CD4-positive, alpha-beta T cell treated with Interleukin-2 at 100 ng/mL for 4 hours (primary cell): ENCODE data around the gene SAP30L.

ENCODE experiments used
- DNase-seq: peaks from one replicate; pipeline ENCODE4 v3.0.0-alpha.2; 2020; ENCODE audit warnings: low spot score

Gene SAP30L

GRCh38 chr5:154481584-154482381 is 36.0 kb downstream of the SAP30L start:
- no peak for DNase-seq

- no peak for DNase-seq
Measured at GRCh38 chr5:154482528-154483449, 37.0 kb downstream of the SAP30L start.

- DNase-seq: no peak
Measured at GRCh38 chr5:154483654-154484392, 38.0 kb downstream of the SAP30L start.

GRCh38 chr5:154484393-154485095 is 38.7 kb downstream of the SAP30L start:
- no peak for DNase-seq

GRCh38 chr5:154485096-154485491 is 39.3 kb downstream of the SAP30L start:
- DNase-seq: no peak

DNA sequence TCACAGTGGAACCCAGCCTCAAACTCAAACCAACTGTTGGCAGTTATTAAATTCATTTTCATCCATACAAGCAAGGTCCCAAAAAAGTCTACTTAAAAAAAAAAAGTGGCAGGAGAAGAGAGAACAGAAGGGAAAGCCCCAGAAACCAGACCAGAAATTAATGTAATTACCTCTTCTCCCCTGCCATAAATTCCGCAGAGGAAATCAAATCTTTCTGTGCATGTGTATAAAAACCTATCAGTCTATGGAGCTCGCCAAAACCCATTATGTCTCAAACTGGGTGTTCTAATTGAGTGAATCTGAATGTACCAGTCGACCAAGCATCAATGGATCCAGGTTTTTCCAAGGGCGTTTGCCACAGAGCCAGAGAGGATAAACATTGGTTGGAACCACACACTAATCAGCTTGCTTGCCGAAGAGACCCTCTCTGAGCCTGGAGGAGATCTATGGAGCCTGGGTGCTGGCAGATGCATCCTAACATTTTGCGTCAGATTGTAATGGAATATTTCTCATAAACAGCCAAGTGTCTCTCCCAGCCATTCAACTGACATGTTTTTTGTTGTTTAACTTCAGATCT is 40.1 kb downstream of the SAP30L start:
- DNase-seq: no peak

- DNase-seq: no peak
Measured at GRCh38 chr5:154486427-154486866, 40.6 kb downstream of the SAP30L start.

DNA sequence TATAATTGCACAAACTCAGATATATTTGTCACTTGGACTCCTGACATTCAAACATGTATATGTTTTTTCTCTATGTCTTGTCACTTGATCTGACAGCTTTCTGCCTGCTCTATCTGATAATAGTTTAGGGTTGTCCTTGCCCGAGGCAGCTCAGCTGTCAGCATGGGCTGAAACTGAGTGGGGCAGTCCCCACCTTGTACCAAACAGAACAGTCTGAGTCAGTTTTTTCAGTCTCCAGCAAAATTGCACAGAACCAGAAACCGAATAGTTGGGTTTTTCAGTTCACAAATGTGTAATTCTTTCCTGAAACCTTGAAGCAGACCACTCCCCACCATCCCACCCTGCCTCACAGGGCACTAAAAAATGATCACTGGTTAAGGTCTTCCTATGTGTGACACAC is 41.7 kb downstream of the SAP30L start:
- DNase-seq: no peak

- no peak for DNase-seq
Measured at GRCh38 chr5:154491941-154492340, 46.1 kb downstream of the SAP30L start.

- no peak for DNase-seq
Measured at GRCh38 chr5:154493274-154493673, 47.5 kb downstream of the SAP30L start.

DNA sequence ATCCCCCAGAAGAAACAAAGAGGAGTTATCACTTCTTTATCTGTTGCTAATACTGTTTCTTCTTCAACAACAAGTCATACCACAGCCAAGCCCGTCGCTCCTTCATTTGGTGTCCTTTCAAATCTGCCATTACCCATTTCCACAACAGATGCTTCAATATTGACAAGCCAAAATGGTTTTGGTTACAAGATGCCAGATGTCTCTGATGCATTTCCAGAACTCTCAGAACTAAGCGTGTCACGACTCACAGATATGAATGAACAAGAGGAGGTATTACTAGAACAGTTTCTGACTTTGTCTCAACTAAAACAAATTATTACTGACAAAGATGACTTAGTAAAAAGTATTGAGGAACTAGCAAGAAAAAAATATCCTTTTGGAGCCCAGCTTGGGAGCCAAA is 48.2 kb downstream of the SAP30L start:
- DNase-seq: no peak

GRCh38 chr5:154498591-154498990 is 52.8 kb downstream of the SAP30L start:
- no peak for DNase-seq

DNA sequence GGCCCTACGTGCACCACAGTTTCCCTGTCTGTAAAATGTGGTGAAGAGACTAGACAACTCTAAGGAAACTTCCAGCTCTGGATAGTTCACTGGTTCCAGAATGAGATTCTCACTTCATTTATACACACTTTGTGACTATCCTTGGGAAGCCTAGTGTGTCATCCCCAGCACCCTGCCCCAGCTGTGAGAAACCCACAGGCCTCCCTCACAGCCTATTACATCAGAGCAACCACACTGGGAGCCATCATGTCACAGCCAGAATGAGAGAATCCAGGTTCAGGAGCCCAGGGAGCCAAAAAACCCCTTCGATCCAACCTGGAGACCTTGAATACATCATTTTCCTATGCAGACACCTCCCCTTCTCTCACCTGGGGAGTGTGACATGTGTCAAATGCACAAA is 53.2 kb downstream of the SAP30L start:
- no peak for DNase-seq

GRCh38 chr5:154501566-154501965 is 55.8 kb downstream of the SAP30L start:
- no peak for DNase-seq

DNA sequence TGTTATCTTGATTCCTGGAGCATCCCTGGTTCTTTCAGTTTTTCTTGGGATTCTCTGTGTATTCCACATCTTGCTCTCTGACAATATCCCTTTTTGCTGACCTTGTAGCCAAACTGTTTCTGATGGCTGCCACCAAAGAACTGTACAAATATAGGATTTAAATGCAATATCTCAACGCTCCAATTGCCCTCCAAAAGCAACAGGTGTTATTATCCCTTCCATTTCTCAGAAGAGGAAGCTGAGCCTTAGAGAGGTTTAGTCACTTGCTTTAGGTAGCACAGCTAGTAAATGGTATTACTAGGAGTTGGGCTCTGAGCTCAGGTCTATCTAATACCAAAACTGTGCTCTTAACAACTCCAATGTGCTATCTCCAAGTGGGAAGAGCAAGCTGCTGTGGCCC is 56.4 kb downstream of the SAP30L start:
- no peak for DNase-seq

- no peak for DNase-seq
Measured at GRCh38 chr5:154503698-154504039, 57.9 kb downstream of the SAP30L start.

- DNase-seq: no peak
Measured at GRCh38 chr5:154505567-154505966, 59.8 kb downstream of the SAP30L start.

- DNase-seq: no peak
Measured at GRCh38 chr5:154506049-154506715, 60.4 kb downstream of the SAP30L start.

- DNase-seq: no peak
Measured at GRCh38 chr5:154506716-154507080, 60.9 kb downstream of the SAP30L start.

GRCh38 chr5:154508114-154508513 is 62.3 kb downstream of the SAP30L start:
- DNase-seq: no peak
